Osteocyte (in vitro differentiated cells): ENCODE results near the gene FAM53A. TPM values are rescaled to one million over a fixed set of nuclear protein-coding genes. Genes with fewer than 3 reads are reported as not detected.

Source experiments
- DNase-seq: peaks from one replicate; pipeline ENCODE4 v3.0.0; 2021; ENCODE audit warnings: mixed read lengths; ENCODE audit not compliant: unreplicated experiment; ENCODE audit errors: extremely low spot score
- H3K27ac Mint-ChIP-seq: one replicate; pipeline ENCODE4 v1.8.0; 2021; ENCODE audit warnings: mild to moderate bottlenecking, mixed read lengths; ENCODE audit not compliant: unreplicated experiment
- H3K27me3 Mint-ChIP-seq: one replicate; pipeline ENCODE4 v1.8.0; 2021; ENCODE audit warnings: mixed read lengths; ENCODE audit not compliant: unreplicated experiment
- H3K36me3 Mint-ChIP-seq: one replicate; pipeline ENCODE4 v1.8.0; 2021; ENCODE audit warnings: mixed read lengths; ENCODE audit not compliant: unreplicated experiment
- H3K4me1 Mint-ChIP-seq: one replicate; pipeline ENCODE4 v1.8.0; 2021; ENCODE audit warnings: mixed read lengths; ENCODE audit not compliant: unreplicated experiment
- H3K4me3 Mint-ChIP-seq: one replicate; pipeline ENCODE4 v1.8.0; 2021; ENCODE audit warnings: mild to moderate bottlenecking, moderate library complexity, mixed read lengths; ENCODE audit not compliant: unreplicated experiment
- H3K9me3 Mint-ChIP-seq: one replicate; pipeline ENCODE4 v1.8.0; 2021; ENCODE audit warnings: mixed read lengths; ENCODE audit not compliant: unreplicated experiment
- CTCF ChIP-seq: fragments of 200-600 bp; sonication (generic); IDR thresholded peaks from 2 replicates; pipeline ENCODE4 v1.5.0; 2021; ENCODE audit warnings: antibody characterized with exemption, mild to moderate bottlenecking, moderate library complexity
- total RNA-seq: library from RNA; stranded (reverse); gene quantifications from 2 replicates; pipeline ENCODE4 v1.2.1, GENCODE V29; 2021

The FAM53A gene
- total RNA-seq, 1 donor from 2014 or later, result 6.2 TPM

DNA sequence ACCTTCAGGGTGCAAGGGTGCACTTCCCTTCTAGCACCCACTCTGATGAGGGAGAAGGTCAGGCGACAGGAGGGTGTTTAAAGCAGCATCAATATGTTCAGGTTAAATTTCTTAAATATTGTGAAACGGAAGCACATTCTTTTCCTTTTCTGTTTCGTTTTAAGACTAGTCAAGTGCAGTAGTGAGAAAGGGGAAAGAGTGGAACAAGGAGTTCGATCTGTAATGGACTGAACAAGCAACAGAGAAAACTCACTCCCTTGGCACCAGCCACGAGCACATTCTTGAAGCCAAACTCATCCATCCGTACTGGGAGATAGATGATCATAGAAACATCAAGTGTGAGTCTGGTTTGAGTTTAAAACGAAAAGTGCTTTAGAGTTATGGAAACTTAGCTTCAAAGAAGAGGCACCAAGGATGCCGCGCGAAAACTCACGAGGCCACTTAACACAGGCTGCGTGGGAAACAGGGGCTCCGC lies 815 bp downstream of the FAM53A start:
- no peaks in the 10 kb centered on the region for H3K36me3 Mint-ChIP-seq
- peaks cover 18% of the 10 kb centered on the region for H3K4me1 Mint-ChIP-seq
- no peak for DNase-seq
- peak overlapping the region; percentile 84 for H3K4me3 Mint-ChIP-seq
- peak overlapping the region; percentile 90 for H3K27ac Mint-ChIP-seq
- H3K9me3 Mint-ChIP-seq, result no peaks in the 10 kb centered on the region
- no peak for TF ChIP-seq CTCF
- H3K27me3 Mint-ChIP-seq, result no peaks in the 10 kb centered on the region

GRCh38 chr4:1682860-1683259 lies 1.3 kb downstream of the FAM53A start:
- Mint-ChIP-seq H3K27ac (peak overlapping the region; percentile 90), H3K27me3 (no peaks in the 10 kb centered on the region), H3K4me1 (peaks cover 18% of the 10 kb centered on the region), H3K9me3 (no peaks in the 10 kb centered on the region), H3K4me3 (peak overlapping the region; percentile 84), H3K36me3 (no peaks in the 10 kb centered on the region)
- no peak for DNase-seq
- TF ChIP-seq CTCF, result no peak

- Mint-ChIP-seq H3K4me3 (no peak overlapping the region), H3K4me1 (peaks cover 15% of the 10 kb centered on the region), H3K27ac (no peak overlapping the region), H3K36me3 (no peaks in the 10 kb centered on the region), H3K9me3 (no peaks in the 10 kb centered on the region), H3K27me3 (no peaks in the 10 kb centered on the region)
- no peak for TF ChIP-seq CTCF
- DNase-seq, result no peak
These were observed 5.9 kb downstream of the FAM53A start for GRCh38 chr4:1678244-1678643.

GRCh38 chr4:1676605-1677525 lies 7.2 kb downstream of the FAM53A start:
- no peak overlapping the region for H3K4me3 Mint-ChIP-seq
- H3K9me3 Mint-ChIP-seq, result no peaks in the 10 kb centered on the region
- no peak for TF ChIP-seq CTCF
- no peaks in the 10 kb centered on the region for H3K27me3 Mint-ChIP-seq
- no peaks in the 10 kb centered on the region for H3K36me3 Mint-ChIP-seq
- no peak overlapping the region for H3K27ac Mint-ChIP-seq
- peaks cover 7% of the 10 kb centered on the region for H3K4me1 Mint-ChIP-seq
- DNase-seq, result no peak

DNA sequence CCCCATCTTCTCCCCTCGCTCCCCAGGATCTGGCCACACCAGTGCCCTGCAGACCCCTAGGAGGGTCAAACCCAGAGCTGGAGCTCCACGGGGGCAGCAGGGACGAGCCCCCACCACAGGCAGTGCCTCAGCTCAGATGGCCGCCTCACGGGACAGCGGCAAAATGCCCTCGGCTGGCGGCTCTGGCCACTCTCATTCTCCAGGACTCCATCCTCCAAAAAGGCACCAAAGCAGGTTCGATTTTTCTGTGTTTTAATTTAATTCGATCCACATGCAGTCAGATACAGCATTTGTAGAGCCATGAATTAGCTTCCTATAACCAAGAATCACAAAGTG lies 8.3 kb downstream of the FAM53A start:
- no peaks in the 10 kb centered on the region for H3K9me3 Mint-ChIP-seq
- DNase-seq, result no peak
- no peak overlapping the region for H3K4me3 Mint-ChIP-seq
- TF ChIP-seq CTCF, result no peak
- H3K27ac Mint-ChIP-seq, result no peak overlapping the region
- H3K36me3 Mint-ChIP-seq, result no peaks in the 10 kb centered on the region
- H3K27me3 Mint-ChIP-seq, result no peaks in the 10 kb centered on the region
- peaks cover 6% of the 10 kb centered on the region for H3K4me1 Mint-ChIP-seq
